ENCODE results near the gene ALX4.

The ALX4 gene

GRCh38 chr11:44266056-44266780 is 43.7 kb downstream of the ALX4 start:
- no peak for DNase-seq

DNA sequence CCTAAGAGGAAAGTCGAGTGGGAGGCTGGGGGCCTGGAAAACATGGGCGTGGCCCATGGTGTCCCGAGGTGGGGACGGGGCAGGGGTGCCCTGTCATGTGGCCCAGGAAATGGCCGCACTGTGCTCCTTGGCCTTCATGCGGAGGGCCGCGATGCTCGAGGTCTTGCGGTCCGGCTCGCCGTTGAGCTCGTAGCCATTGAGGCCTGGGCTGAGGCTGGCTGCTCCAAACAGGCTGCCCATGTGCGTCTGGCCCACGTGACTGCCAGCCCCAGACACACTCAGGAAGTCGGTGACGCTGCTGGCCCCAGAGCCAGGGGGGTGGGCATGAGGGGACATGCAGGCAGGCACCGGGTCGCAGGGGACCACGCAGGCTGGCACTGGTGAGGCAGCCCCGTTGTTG is 45.2 kb downstream of the ALX4 start:
- DNase-seq = no peak

DNA sequence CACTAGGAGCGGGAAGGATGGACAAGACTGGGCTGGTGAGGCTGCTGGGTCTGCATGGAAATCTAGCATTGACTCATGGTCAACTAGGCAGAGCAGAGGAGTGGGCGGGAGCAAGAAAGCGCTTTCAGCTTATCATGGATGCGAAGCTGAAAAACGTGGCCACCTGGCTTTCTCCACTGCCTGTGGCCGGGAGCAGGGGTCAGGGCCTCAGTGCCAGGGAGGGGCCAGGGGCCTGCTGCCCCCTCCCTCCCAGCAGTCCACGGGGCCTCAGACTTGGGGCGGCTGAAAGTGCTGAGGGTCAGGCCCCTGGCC is 45.5 kb downstream of the ALX4 start:
- no peak for DNase-seq

GRCh38 chr11:44263738-44264437 is 46.1 kb downstream of the ALX4 start:
- no peak for DNase-seq

- no peak for DNase-seq
These were observed 47.9 kb downstream of the ALX4 start for GRCh38 chr11:44261800-44262591.

DNA sequence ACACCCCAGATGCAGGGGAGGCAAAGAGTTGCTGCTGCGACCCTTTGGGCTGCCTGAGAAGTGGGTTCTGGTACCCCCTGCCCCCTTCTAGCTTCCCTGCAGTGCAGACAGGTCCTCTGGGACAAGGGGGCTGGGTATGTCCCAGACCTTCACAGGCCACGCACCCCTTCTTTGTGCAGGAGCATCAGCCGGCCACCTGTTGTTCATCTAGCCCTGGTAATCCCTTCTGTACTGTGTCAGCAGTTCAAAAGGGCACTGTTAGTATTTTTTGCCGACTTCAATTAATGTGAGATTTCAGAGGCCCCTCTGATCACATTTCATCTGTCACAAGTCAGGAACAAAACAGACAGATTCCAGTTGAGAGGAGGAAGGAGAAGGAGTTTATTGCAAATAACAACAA is 49.9 kb downstream of the ALX4 start:
- DNase-seq = no peak

GRCh38 chr11:44258839-44259420 is 51.0 kb downstream of the ALX4 start:
- DNase-seq = no peak

- no peak for DNase-seq
These were observed 51.8 kb downstream of the ALX4 start for GRCh38 chr11:44258190-44258489.

DNA sequence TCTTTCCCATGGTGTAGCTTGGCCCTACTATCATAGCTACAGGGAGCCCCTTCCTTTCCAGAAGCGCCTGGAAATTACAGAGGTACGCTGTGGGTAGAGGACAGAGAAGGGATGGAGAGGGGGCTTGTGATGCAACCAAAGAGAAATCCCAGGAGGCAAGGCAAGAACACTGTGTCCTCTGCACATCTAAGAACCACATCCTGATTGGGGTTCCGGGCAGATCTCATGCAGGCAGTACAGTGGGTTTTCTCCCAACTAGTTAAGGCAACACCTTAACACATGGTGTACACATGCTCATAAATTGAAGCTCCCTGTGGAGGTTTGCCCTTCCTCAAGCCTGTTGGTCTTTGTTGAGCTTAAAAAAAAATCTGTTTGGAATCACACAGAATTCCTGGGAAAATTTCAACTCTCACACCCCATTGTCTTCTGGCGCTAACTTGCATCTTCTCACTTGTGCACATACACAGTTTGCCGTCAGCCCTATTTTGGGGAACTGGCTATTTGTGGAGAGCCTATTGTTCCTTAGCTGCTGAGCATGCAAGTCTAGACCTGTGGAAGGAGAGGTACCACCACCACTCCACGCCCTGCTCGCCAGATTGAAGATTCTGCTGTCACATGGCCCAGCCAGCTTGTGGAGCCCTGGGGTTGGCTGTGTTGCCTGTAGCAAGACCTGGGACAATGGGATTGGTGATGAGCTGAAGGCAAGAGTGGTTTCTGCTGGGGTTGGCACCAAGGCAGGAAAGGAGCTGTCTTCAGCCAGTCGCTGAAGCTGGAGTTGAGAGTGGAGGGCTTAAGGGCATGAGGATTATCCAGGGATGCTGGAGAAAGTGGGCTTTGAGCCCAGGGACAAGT is 52.4 kb downstream of the ALX4 start:
- no peak for DNase-seq

DNA sequence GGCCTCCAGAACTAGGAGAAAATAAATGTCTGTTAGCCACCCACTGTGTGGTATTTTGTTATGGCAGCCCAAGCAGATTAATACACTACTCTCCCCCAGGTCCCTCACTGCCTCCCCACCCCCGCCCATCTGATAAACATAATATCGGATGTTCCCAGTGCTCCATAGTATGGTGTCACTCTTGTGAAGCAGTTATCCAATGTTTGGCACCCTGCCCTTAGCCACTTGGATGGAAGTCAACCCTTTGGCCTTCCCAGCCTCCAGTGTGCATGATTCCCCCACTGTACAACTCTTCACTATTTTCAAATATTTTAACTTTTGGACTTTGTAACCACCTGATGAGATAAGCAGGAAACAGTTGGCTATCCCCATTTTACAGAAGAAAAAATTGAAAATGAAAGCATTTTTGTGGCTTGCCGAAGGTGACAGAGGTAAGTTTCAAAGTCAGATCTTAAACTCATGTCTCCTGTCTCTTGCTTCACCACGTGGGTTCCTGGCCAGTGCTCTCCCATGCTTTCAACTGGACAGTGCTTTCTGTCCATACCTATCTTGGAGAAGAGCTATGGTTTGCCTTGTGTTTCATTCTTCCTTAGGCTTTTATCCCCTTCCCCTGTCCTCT is 53.2 kb downstream of the ALX4 start:
- no peak for DNase-seq

- no peak for DNase-seq
These were observed 54.4 kb downstream of the ALX4 start for GRCh38 chr11:44255406-44256071.

DNA sequence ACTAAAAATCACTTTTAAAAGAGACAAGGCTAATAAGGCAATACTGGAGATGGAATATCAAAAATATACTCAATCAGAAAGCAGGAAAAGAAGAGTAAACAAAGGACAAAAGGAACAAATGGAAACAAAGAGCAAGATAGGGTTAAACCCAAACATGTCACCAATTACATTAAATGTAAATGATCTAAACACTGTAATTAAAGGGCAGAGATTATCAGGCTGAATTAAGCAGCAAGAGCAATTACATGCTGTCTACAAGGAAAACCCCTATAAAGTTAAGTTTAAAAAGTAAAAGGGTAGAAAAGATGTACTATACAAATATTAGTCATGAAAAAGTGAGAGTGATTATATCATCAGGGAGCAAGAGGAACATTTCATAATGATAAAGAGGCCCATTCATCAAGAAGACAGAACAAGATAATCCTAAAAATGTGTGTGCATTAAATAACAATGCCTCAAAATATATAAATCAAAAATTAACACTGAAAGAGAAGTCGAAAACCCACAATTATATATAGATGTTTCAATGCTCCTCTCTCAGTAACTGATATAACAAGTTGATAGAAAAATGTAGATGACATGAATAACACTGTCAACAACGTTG is 56.8 kb downstream of the ALX4 start:
- no peak for DNase-seq

DNA sequence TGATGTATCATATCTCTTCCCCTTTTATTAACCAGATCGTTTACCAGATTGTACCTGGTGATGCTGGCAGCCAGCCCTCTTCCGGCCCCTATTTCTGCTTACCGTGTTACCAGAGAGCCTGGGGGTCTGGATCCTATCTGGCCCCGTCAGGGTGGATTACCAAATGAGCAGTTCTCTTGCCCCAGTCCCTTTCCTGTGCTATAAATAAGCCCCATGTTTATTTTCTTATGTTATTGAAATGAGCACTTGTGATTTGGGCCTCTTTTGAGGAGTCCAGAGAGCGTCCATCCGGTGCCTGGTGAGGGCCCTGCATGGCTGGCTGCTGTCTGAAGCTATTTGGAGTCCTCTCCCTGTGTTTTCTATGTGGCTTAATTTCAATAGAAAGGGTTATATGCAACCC is 59.5 kb downstream of the ALX4 start:
- DNase-seq = no peak

DNA sequence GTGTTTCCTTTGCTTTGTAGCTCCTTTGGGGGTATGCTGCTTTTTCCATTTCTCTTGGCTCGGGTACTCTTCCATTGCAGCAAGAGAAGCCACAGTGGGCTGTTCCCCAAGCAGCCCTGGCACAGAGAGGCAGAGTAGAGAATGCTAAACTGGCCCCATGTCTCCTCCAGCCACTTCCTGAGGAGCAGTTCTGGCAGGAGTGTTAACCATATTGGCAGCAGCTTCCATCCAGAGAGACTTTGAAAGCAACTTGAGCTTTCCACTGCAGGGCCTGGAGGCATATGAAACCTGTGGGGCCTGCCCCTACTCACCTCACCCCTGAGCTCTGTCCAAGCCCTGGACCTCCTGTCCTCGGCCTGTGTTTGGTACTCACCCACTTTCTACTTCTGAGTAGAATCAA is 61.8 kb downstream of the ALX4 start:
- no peak for DNase-seq

- no peak for DNase-seq
These were observed 62.4 kb downstream of the ALX4 start for GRCh38 chr11:44247508-44247907.

DNA sequence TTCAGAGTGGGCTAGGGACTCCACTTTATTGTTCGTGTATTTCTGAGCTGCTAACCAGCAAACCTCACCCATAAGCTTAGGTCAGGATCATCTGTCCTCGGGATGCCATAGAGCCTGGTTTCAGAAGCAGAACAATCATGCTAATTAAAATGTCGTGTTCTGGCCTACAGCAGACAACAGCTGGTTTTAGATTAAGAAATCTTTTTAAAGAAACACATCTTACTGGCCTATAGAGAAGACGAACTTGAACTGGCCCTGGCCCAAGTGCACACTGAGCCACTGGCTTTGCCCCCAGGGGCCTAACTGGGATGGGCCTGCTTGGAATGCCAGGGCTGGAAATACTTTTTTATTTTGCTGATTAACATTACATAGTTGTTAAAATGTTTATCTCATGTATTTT is 63.2 kb downstream of the ALX4 start:
- DNase-seq = no peak

DNA sequence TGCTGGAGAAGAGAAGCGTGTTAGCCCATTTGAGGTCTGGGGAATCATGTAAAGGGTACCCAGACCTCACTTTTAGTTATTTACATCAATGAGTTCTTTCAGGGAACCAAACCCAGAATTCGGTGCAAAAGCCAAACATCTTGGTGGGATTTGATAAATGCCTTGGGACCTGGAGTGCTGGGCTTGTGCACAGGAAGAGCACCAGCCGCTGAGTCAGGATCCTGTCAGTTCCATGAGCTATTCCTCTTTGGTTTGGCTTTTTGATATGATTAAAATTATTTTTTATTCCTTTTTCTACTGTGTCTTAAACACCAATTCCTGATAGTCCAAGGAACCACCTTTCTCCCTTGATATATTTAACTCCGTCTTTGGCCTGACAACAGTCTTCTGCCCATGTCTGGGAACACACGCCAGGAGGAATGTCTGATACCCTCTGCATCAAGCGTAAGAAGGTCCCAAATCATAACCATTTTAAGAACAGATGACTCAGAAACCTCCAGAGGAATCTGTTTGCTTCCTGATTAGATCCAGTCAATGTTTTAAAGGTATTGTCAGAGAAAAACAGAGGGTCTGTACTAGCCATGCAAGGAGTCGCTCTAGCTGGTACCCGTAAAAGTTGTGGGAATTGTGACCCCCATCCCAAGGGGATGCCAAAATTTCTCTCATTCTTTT is 65.2 kb downstream of the ALX4 start:
- no peak for DNase-seq

DNA sequence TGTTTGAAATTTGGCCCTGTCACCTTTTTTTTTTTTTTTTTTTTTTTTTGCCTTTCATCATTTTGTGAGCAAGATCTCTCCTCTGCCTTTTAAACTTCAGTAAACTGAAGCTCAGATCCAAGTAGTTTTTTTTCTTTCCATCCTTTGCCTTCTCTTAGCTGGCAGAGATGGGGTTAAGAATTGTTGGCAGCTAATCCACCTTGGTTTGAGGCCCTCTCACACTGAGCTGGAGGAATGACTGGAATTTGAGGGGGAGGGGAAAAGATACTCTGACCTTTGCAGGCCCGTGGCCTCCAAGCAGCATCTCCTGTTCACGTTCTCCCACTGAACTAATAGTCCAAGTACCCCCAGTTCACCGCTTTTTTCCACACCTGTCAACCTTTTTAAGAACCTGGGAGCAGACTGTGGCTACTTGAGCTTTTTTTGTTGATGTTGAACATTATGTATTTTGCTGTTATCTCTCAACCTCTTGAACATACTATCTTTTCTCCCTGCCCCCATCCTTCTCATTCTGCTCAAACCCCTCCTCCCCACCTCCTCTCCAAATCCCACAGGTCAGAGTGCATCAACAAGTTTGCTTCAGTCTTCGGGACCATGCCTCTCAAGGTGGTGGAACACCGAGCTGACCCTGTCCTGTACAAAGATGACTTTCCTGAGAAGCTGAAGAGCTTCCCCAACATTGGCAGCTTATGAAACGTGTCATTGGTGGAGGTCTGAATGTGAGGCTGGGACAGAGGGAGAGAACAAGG is 66.2 kb downstream of the ALX4 start:
- no peak for DNase-seq

- DNase-seq = no peak
These were observed 66.9 kb downstream of the ALX4 start for GRCh38 chr11:44243086-44243485.

- DNase-seq = no peak
These were observed 68.1 kb downstream of the ALX4 start for GRCh38 chr11:44241851-44242250.
